ENCODE measurements around the gene AMZ1.

AMZ1 gene

DNA sequence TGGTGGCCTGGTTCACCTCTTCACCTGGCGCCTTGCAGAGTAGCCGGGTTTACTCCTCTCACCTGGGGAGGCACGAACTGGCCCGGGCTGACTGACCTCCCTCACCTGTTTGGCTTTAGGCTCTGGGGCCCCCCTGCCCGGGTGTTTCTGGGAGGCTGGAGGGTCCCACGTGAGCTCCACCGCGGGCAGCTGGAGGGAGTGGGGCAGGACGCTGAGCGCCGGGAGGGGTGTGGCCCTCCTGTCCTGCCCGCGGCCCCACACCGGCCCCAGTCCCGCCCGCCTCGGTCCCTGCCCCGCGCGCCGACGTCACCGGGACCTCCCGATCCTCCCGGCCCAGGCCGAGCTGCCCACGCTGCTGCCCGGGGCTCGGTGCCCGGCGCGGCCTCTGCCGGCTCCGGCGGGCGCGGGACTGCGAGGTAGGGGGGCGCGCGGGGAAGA is at the start of gene AMZ1:
AMZ1 (plus strand) TSS at position 322 of the 438 bp plus-strand sequence. CDS start 12,250 bp downstream, outside the sequence.
- DNase-seq (ENCODE audit: low spot score): no peak

- DNase-seq (ENCODE audit: low spot score): no peak
These were observed 49.6 kb upstream of the AMZ1 start for GRCh38 chr7:2638224-2638991.

- no peak for DNase-seq (ENCODE audit: low spot score)
These were observed 48.8 kb upstream of the AMZ1 start for GRCh38 chr7:2639181-2639681.

DNA sequence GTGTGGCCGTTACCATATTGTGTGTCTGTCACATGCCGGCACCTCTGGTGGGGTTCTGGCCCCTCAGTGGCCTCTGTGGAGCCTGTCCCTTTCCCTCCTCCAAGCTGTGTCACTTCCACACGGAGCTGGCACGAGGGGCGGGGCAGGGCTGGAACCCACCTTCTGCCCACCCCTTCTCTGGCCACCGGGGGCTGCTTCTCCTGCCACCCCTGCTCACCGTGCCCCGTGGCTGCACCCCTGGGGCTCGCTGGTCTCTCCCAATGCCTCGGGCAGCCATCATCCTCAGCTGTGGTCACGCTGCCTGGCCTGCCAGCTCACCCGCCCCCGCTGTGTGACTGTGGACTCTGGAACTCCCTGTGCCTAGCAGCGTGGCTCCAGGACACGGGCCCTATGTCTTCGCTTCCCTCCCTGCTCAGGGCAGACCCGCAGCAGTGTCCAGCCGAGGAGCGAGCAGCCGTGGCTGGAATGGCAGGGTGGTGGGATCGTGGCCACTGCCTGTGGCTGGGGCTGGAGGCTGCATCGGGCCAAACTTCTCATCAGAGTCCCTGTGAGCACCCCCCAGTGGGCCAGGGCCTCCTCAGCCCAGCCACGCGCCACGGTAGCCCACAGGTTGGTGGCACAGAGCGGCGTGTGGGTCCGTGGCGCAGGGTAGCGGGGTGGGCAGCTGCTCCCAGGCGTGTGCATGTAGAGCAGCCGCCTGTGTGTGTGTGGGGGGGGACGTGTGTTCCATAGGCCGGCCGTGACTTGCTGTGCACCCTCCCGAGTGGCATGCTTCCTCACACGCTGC is 48.1 kb upstream of the AMZ1 start:
- no peak for DNase-seq (ENCODE audit: low spot score)

DNA sequence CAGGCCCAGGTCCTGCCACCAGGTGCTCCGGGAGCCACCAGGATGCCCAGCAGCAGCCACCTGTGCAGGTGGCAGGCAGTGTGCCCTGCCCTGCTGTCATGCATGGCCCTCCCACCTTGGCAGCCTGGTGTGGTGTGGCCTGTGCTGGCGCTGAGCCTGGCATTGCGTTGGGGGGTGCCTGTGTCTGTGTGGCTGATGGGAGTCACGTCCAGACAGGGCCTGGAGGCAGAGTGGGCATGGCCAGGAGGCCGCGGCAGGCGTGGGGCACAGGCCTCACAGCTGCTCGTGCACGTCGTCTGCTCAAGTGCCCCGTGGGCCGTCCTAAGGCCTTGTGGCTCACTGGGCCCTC is 47.5 kb upstream of the AMZ1 start:
- DNase-seq (ENCODE audit: low spot score): no peak

DNA sequence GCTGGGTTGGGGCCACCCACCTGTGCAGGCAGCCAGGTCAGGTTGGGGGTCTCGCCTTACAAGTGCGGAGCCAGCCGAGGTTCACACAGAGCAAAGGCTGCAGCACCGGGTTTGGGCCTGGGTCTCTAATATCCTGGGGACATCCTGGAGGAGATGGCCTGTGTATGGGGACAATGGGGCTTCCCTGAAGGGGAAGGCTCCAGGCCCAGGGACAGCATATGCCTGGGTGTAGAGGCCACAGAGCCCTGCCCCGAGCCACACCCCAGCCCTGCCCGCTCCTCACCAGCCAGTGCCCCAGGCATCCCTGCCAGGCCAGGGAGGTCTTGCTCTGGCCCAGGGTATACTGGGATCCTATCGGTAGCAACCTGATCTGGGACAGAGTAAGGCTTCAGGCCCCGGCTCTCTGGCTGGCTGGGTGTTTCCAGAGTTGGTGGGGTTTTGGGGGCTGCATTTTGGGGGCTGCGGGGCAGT is 47.1 kb upstream of the AMZ1 start:
- no peak for DNase-seq (ENCODE audit: low spot score)

- peak; percentile 92 for DNase-seq (ENCODE audit: low spot score)
These were observed 46.3 kb upstream of the AMZ1 start for GRCh38 chr7:2641406-2642393.

DNA sequence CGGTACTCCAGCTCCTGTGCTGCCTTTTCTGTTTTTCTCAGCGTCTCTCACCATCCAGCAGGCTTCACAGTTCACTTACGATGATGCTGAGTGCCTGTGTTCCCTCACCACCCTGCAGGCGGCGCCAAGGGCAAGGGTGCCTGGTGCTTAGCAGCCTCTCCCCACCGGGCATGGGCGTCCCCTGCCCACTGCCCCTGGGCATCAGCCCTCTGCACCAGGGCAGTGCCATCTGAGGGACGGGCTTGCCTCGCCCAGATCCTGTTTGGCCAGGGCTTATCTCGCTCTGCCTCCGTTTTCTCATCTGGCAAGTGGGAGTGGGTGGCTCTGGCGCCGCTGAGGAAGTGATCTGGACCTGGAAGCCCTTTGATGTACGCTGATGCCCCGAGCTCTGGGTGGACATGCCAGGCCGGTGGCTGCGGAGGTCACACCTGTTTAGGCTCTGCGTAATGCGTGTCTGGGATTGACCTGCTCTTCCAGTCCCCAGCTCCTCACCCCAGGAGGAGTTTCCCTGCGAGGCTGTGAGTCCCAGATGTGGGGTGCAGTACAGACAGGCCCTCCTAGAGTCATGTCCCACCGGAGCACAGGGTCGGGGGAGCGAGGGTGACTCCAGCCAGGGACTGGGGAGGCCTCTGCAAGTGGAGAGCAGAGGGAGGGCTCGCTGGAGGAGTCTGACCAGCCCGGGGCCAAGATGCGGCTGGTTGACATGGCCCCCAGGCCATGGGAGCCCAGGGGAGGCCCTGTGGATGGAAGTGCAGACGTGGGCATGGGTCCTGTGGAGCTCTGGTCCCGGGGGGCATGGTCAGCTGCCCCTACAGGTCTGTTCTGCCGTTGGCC is 44.4 kb upstream of the AMZ1 start:
- DNase-seq (ENCODE audit: low spot score): no peak

GRCh38 chr7:2644220-2644561 is 43.8 kb upstream of the AMZ1 start:
- DNase-seq (ENCODE audit: low spot score): no peak

DNA sequence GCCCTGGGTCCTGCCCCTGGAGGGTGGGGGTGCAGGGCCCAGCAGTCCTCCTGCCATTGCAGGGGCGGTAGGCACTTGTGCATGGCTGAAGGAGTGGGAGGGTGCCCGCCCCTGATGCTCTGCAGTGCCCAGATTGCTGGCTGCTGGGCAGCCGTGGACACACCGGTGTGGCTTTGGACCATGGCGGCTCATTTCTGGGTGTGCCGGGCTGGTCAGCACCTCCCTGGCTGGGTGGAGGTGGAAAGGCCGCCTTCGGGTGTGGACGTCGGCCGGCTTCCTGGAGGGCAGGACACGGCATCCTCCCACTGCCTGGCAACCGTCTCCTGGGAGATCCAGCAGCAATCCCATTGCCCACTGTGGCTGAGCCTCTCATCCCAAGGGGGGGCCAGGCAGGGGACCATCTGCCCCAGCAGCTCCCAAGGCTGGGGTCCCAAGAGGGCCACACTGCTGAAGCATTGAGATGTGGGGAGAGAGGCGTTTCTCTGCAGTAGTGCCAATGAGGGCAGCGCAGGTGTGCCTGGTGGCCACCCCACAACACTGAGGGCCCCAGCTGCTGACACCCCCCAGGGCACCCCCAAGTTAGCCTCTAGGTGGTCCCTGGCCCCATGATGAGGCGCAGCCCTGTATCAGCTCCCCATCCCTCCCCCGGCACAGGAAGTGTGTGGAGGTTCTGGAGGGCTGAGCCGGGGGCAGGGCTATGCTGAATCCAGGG is 43.3 kb upstream of the AMZ1 start:
- DNase-seq (ENCODE audit: low spot score): no peak

DNA sequence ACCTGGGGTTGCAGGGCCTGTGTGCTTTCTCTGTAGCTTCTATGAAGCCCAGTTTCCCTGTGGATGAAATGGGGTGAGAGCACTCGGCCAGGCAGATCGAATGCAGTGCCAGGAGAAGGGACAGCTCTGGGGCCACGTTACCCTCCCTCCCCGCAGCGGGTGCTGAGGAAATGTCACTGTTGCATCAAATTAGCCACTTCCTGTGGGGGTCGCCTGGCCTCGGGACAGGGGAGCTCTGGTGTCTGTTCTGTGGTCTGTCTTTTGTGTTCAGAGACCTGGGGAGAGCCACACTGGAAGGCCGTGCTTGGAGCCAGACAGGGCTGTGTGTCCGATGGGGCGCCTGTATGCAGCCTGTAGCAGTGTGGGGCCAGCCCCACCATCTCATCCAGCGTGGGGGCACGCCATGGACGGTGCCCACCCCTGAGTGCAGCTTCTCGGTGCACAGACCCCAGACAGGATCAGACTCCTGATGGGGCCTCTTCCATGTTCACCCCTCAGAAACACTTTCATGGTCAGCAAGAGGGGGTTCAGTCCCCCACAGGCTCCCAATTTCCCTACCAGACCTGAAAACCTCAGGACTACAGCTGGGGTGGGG is 42.6 kb upstream of the AMZ1 start:
- peak; percentile 62 for DNase-seq (ENCODE audit: low spot score)

DNA sequence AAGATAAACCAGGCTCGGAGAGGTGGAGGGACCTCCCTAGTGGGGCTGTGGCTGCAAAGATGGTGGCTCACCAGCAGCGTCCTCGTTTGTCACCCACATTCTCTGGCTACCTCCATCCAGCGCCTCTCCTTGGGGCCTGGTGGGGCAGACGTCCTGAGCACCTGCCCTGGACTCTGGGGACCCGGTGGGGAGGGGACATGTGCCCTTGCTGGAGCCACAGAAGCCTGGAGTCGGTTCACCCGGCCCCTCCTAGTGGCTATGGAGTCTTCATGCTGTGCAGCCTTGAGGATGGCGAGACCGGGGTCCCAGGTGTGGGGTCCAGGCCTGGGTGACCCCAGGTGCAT is 41.7 kb upstream of the AMZ1 start:
- DNase-seq (ENCODE audit: low spot score): no peak

DNA sequence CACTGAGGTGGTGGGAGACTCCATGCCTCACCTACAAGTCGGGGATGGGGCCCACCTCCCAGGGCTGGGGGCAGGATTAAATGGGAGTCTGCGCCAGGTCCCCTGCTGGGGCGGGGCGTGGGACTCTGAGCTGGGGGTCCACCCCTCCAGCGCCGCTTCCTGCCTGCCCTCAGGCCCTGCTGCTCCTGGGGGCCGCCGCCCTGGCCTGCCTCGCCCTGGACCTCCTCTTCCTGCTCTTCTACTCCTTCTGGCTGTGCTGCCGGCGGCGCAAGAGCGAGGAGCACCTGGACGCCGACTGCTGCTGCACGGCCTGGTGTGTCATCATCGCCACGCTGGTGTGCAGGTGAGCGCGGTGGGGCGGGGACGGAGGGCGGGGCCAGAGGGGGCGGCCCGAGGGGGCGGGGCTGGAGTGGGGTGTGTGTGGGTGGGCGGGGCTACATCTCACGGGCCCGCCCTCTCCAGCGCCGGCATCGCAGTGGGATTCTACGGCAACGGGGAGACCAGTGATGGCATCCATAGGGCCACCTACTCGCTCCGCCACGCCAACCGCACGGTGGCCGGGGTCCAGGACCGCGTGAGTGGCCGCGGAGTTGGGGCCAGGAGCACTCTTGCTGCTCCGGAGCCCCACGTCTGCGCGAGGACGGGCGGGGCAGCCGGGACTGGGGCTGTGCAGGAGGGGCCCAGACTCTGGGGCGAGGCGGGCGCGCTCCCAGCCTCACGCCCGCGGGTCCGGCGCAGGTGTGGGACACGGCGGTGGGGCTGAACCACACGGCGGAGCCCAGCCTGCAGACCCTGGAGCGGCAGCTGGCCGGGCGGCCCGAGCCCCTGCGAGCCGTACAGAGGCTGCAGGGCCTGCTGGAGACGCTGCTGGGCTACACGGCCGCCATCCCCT is 41.1 kb upstream of the AMZ1 start:
- DNase-seq (ENCODE audit: low spot score): no peak

DNA sequence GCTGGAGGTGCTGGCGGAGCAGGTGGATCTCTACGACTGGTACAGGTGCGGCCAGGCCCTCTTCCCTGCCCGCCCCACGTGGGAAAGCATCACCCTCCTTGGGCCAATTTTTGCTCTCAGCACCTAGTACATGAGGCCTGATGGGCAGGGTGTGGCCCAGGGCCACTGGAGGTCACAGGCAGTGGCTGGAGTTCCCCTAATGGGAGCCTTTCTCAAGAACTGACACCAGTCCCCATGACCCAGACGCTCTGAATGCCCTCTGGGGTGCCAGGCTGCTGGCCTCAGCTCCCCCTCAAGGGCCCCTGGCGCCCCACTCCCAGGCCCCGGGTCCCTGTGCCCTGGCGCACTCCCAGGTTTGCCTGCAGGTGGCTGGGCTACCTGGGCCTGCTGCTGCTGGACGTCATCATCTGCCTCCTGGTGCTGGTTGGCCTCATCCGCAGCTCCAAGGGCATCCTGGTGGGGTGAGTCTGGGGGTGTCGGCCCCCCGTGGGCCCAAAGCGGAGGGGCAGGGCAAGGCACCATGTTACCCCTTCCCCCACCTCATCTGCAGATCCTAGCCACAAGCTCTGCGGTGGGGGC is 40.3 kb upstream of the AMZ1 start:
- DNase-seq (ENCODE audit: low spot score): no peak

- DNase-seq (ENCODE audit: low spot score): no peak
These were observed 38.7 kb upstream of the AMZ1 start for GRCh38 chr7:2649139-2649838.

GRCh38 chr7:2649991-2650390 is 38.0 kb upstream of the AMZ1 start:
- DNase-seq (ENCODE audit: low spot score): no peak

- no peak for DNase-seq (ENCODE audit: low spot score)
These were observed 37.6 kb upstream of the AMZ1 start for GRCh38 chr7:2650451-2650850.

GRCh38 chr7:2651336-2651735 is 36.7 kb upstream of the AMZ1 start:
- DNase-seq (ENCODE audit: low spot score): no peak
